ENCODE data around the gene METTL24.

The METTL24 gene

GRCh38 chr6:110271732-110272022 is 86.5 kb downstream of the METTL24 start:
- peaks cover 2% of the 10 kb centered on the region for H3K27me3 ChIP-seq (ENCODE audit: insufficient read depth, poor library complexity, severe bottlenecking)
- TF ChIP-seq REST (IDR thresholded peaks at IDR 0.05; ENCODE audit: insufficient replicate concordance, low read depth) (no peak), SPI1 (IDR thresholded peaks at IDR 0.05; ENCODE audit: borderline replicate concordance, low read depth) (no peak), GABPA (IDR thresholded peaks at IDR 0.05; ENCODE audit: low read depth) (no peak), POLR2AphosphoS5 (IDR thresholded peaks at IDR 0.05; ENCODE audit: low read depth) (no peak)
- TF ChIP-seq, protein P1, sequence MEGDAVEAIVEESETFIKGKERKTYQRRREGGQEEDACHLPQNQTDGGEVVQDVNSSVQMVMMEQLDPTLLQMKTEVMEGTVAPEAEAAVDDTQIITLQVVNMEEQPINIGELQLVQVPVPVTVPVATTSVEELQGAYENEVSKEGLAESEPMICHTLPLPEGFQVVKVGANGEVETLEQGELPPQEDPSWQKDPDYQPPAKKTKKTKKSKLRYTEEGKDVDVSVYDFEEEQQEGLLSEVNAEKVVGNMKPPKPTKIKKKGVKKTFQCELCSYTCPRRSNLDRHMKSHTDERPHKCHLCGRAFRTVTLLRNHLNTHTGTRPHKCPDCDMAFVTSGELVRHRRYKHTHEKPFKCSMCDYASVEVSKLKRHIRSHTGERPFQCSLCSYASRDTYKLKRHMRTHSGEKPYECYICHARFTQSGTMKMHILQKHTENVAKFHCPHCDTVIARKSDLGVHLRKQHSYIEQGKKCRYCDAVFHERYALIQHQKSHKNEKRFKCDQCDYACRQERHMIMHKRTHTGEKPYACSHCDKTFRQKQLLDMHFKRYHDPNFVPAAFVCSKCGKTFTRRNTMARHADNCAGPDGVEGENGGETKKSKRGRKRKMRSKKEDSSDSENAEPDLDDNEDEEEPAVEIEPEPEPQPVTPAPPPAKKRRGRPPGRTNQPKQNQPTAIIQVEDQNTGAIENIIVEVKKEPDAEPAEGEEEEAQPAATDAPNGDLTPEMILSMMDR (IDR thresholded peaks at IDR 0.05; ENCODE audit: insufficient read depth, low read length): no peak
- no peak overlapping the region for H3K27ac ChIP-seq (replicated peaks)
- H3K4me3 ChIP-seq (replicated peaks; ENCODE audit: insufficient read depth, low read length): no peak overlapping the region
- DNase-seq (ENCODE audit: low read depth in 1 of 2, low spot score in 1 of 2): no peak

DNA sequence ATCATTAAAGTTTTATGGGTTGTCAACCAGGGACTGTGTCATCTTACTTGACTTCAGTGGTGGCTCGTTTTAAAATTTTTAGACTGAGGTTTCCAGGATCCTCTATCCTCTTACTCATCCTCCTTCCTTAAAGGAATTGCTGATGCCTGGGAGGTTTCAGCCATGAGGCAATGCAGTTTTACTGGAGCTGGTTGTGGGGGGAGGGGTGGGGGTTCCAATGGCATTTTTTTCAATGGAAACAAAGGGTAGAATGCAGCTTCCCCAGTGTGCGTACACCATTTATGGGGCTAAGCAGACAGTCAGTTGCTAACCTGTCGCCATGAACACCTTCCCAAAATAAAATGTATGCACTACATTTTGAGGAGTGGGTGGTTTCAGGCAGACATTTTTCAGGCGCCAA is 88.0 kb downstream of the METTL24 start:
- Histone ChIP-seq H3K27me3 (ENCODE audit: insufficient read depth, poor library complexity, severe bottlenecking) (peaks cover under 1% of the 10 kb centered on the region), H3K4me3 (replicated peaks; ENCODE audit: insufficient read depth, low read length) (no peak overlapping the region), H3K27ac (replicated peaks) (no peak overlapping the region)
- TF ChIP-seq REST (IDR thresholded peaks at IDR 0.05; ENCODE audit: insufficient replicate concordance, low read depth): no peak
- no peak for TF ChIP-seq SPI1 (IDR thresholded peaks at IDR 0.05; ENCODE audit: borderline replicate concordance, low read depth)
- TF ChIP-seq, protein P1 (IDR thresholded peaks at IDR 0.05; ENCODE audit: insufficient read depth, low read length): no peak
- TF ChIP-seq POLR2AphosphoS5 (IDR thresholded peaks at IDR 0.05; ENCODE audit: low read depth): no peak
- no peak for TF ChIP-seq GABPA (IDR thresholded peaks at IDR 0.05; ENCODE audit: low read depth)
- DNase-seq (ENCODE audit: low read depth in 1 of 2, low spot score in 1 of 2): no peak

- no peak for TF ChIP-seq GABPA (IDR thresholded peaks at IDR 0.05; ENCODE audit: low read depth)
- no peak for TF ChIP-seq POLR2AphosphoS5 (IDR thresholded peaks at IDR 0.05; ENCODE audit: low read depth)
- TF ChIP-seq REST (IDR thresholded peaks at IDR 0.05; ENCODE audit: insufficient replicate concordance, low read depth): no peak
- TF ChIP-seq, protein P1 (IDR thresholded peaks at IDR 0.05; ENCODE audit: insufficient read depth, low read length): no peak
- no peak for TF ChIP-seq SPI1 (IDR thresholded peaks at IDR 0.05; ENCODE audit: borderline replicate concordance, low read depth)
- Histone ChIP-seq H3K27ac (replicated peaks) (no peak overlapping the region), H3K4me3 (replicated peaks; ENCODE audit: insufficient read depth, low read length) (no peak overlapping the region), H3K27me3 (ENCODE audit: insufficient read depth, poor library complexity, severe bottlenecking) (no peaks in the 10 kb centered on the region)
- DNase-seq (ENCODE audit: low read depth in 1 of 2, low spot score in 1 of 2): no peak
Observed at GRCh38 chr6:110269623-110270022, 88.5 kb downstream of the METTL24 start.
